H54 (cell line): ENCODE results near the gene CST7.

ENCODE experiments used
- DNase-seq: peaks from one replicate; pipeline ENCODE4 v3.0.0; 2011; ENCODE audit warnings: low spot score, mixed read lengths; ENCODE audit not compliant: insufficient read length
- FAIRE-seq: peaks from 3 replicates; lab custom pipeline; 2011; peaks lifted over from hg19 to GRCh38; lab: Jason Lieb, UNC
- POLR2A ChIP-seq: IDR thresholded peaks from 2 replicates; pipeline ENCODE4 v1.6.1; 2011; ENCODE audit warnings: low read depth, mild to moderate bottlenecking, low read length

The CST7 gene

DNA sequence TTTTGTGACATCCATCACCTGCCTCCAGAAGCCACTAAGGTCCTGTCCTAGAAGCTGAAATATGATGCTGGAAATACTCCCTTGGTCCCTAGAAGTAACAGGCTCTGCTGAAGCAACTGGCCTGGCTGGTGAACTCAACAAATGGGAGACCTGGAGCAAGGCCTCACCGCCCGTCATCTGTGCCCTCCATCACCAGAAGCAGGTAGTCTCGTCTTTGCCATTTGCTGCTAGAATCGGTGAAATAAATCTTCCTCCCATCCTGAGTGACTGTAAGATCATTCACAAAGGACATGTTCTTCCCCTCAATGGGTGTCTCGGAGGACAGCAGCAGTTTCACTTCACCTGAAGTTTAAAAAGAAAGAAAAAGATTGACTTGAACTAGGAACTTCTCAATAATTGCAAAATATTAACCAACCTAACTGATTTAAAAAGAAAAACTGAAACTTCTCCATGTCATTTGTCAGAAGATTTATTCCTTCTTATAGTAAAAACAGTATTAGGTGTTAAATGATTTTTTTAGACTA, 21.0 kb downstream of the CST7 start:
- FAIRE-seq (no peak), DNase-seq (no peak)
- no peak for TF ChIP-seq POLR2A

DNA sequence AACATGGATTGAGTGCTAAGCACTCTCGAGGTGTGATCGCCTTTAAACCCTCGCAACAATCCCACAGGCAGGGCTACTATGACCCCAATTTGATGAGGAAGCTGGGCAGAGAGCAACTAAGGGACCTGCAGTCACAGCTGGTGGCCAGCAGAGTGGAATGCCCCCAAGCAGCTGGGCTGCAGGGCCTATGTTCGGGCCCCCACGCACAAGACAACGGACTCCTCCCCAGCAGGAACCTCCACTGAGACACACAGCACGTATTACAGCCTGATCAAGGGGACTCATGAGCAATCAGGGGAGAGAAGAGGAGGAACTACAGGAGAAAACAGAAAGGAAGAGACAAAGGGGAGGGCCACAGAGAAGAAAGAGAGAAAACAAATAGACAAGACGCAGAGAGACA, 21.7 kb downstream of the CST7 start:
- DNase-seq, result no peak
- FAIRE-seq, result no peak
- TF ChIP-seq POLR2A, result no peak

DNA sequence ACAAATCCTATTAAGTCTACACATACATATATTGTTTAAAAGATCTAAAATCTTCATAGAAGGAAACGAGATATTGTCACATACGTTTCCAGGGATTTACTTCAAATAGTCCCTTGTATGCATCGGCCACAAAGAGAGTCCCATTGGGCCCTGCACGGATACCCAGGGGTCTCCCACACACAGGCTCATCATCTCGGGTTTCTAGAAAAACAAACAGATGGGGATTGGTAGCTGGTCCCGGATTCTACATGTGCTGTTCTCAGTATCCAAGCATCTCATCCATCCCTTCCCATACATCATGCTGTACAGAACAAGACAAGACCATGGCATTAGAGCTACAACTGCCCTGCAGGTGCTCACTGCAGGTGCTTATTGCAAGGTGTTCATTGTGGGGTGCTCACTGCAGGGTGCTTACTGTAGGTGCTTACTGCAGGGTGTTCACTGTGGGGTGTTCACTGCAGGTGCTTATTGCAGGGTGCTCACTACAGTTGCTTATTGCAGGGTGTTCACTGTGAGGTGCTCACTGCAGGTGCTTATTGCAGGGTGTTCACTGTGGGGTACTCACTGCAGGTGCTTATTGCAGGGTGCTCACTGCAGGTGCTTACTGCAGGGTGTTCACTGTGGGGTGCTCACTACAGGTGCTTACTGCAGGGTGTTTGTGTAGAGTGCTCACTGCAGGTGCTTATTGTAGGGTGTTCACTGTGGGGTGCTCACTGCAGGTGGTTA, 22.5 kb downstream of the CST7 start:
- no peak for TF ChIP-seq POLR2A
- FAIRE-seq (no peak), DNase-seq (no peak)

DNA sequence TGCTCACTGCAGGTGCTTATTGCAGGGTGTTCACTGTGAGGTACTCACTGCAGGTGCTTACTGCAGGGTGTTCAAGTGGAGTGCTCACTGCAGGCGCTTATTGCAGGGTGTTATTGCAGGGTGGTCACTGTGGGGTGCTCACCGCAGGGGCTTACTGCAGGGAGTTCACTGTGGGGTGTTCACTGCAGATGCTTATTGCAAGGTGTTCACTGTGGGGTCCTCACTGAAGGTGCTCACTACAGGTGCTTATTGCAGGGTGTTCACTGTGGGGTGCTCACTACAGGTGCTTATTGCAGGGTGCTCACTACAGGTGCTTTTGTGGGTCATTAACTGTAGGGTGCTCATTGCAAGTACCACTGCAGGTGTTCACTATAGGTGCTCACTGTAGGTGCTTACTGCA, 23.3 kb downstream of the CST7 start:
- DNase-seq, result no peak
- TF ChIP-seq POLR2A, result no peak
- FAIRE-seq, result no peak

DNA sequence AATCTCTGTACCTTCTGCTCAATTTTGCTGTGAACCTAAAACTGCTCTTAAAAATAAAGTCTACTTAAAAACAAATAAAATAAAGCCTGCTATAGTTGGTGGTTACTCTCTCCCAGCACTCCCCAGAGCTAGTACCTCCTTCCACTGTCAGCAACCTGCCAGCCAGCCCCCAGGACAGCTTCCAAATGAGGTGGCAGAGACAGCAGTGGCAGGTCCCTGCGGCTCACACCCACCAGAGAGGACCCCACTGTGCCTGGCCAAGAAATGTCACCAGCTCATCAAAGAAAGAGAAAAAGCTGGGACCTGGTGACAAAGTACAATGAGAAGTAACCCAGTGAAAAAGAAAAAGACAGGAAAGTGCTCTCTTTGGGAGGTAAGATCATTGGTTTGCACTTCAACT, 28.3 kb downstream of the CST7 start:
- DNase-seq, result no peak
- FAIRE-seq, result no peak
- no peak for TF ChIP-seq POLR2A

DNA sequence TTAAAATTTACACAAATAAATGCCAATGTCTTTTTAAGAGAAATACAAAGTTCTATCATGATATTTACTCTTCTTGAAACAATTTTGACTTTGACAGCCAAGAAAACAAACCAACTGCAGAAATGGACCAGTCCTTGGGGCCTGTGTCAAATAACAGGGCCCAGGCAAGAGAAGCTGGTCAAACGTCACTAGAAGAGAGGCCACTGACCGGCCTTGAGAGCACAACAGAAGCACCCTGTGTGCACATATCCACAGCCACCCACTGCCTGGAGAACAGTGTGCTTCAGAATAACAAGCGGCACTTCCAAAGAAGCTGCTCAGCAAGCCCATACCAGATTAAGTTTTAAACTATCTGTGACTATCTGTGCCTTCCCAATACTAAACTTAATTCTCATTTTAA, 28.7 kb downstream of the CST7 start:
- FAIRE-seq (no peak), DNase-seq (no peak)
- TF ChIP-seq POLR2A, result no peak

DNA sequence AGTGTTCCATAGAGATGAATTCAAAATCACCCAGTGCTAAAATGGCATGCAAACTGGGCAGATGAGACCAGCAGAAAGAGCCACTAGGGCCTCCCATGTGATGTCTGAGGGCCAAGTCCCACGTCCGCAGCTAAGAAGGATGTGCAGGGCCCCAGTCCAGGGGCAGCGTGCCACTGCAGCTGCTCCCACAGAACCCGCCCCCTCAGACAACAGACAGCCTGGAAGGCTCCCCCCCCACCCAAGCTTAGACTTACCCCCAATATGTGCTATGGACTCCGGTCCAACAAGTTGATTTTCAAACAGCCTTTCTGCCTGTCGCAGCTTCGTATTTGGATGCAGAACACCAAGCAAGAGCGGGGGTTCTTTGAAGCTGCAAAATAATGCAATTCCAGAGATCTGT, 29.4 kb downstream of the CST7 start:
- DNase-seq (no peak), FAIRE-seq (no peak)
- no peak for TF ChIP-seq POLR2A

DNA sequence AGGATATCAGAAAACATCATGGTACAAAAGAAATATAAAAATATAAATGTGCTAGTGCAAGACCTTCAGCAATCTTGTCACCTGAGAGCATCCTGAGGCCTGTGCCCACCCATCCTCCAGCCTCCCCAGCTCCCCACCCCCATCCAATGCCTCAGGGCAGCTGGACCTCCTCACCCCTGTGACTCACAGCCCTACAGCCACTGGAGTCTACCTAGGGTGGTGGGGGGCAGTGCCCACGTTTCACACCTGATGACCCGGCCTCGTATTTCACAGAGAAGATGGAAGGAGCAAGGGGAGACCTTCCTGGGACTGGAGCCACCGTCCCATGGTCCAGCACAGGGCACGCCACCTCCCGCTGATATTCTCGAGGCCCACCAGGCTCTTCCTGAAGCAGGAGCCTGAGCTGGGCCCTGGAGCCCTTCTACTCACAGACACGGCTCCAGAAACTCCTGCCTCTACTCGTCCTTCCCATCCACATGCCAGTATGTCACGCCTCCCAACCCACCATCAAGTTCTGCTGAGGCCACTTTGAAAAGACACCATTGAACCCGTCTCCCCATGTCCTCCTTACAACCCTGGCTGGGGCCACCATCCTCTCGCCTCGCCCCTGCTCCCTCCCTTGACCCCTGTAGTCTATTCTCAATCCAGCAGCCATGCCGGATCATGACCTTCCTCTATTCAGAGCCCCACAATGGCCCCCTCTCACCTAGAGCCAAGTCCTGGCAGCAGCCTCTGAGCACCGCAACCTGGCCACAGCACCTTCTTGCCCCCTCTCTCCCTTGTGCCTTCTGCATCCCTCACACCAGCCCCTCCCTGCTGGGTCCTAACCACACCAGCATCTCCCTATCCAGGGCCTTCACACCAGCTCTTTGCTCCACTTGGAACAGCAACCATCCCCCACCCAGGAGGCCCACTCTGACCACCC, 30.2 kb downstream of the CST7 start:
- FAIRE-seq, result no peak
- no peak for DNase-seq
- no peak for TF ChIP-seq POLR2A

DNA sequence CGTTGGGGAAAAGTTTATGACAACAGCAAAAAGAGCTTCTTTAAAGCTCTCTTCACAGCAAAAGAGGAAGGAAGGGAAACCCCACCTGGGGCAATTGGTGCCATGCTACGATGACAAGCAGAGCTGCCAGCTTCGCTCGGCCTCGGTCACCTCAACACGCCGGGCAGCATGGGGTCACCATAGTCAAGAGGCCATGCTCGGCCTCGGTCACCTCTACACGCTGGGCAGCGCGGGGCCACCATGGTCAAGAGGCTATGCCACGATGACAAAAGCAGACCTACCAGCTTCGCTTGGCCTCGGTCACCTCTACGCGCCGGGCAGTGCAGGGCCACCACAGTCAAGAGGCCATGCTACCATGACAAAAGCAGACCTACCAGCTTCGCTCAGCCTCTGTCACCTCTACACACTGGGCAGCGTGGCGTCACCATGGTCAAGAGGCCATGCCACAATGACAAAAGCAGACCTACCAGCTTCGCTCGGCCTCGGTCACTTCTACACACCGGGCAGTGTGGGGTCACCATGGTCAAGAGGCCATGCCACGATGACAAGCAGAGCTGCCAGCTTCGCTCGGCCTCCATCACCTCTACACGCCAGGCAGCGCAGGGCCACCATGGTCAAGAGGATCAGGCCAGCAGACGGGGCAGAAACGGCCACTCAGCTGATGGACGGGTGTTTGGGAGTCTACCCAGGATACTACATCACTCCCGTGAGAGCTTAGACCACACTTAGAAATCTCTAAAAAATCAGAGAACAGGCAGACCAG, 31.4 kb downstream of the CST7 start:
- DNase-seq, result no peak
- FAIRE-seq, result no peak
- TF ChIP-seq POLR2A, result no peak

DNA sequence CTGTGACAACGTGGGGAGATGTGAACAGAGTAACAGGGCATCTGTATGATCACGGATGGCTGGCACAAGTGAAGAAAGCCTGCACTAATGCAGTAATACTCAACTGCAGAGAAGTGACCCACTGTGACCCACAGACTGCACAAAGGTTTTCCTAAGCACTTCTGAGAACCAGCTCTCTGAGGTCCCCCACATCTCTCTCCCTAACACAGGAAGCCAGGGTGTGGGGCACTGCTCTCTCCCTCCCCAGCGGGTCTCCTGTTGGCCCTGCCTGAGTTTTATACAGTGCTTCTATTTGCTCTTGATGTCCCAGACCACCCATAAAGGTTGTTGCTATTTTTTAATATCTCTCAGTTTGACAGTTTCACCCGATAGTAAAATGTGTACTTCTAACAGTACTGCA, 32.2 kb downstream of the CST7 start:
- DNase-seq (no peak), FAIRE-seq (no peak)
- TF ChIP-seq POLR2A, result no peak

DNA sequence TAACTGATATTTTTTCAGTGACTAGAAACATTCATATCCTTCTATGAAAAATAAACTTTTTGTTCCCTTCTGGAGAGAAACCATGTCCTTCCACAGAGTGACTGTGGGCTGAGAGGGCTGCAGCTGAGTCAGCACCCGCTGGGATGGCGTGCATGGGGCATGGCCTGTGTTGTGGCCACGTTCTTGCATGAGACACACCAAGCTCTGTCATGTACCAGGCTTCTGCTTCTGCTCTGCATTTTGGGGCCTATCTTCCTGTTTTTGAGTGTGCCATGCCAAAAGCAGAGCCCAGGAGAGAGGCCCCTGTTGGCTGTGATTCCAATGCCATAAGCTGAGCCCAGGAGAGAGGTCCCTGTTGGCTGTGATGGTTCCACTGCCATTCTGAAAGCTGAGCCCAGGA, 32.7 kb downstream of the CST7 start:
- DNase-seq, result no peak
- no peak for TF ChIP-seq POLR2A
- no peak for FAIRE-seq

DNA sequence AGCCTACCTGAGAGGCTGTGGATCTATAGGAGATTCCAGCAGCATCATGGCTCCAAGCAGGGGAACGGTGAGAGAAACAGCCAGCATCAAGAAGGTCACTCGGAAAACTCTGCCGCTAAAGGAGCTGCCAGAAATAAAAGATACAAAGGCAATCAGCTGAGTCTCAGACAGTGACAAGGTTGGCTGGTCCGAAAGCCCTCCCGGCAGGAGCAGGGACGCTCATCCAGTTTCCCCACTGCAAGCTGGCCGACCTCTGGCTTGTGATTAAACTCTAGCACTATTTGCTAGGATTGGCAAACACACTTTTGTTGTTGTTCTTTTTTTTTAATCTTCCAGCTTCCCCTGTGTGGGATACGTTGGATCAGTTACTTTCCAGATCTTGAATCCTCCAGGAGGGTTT, 34.8 kb downstream of the CST7 start:
- DNase-seq (no peak), FAIRE-seq (no peak)
- TF ChIP-seq POLR2A, result no peak

DNA sequence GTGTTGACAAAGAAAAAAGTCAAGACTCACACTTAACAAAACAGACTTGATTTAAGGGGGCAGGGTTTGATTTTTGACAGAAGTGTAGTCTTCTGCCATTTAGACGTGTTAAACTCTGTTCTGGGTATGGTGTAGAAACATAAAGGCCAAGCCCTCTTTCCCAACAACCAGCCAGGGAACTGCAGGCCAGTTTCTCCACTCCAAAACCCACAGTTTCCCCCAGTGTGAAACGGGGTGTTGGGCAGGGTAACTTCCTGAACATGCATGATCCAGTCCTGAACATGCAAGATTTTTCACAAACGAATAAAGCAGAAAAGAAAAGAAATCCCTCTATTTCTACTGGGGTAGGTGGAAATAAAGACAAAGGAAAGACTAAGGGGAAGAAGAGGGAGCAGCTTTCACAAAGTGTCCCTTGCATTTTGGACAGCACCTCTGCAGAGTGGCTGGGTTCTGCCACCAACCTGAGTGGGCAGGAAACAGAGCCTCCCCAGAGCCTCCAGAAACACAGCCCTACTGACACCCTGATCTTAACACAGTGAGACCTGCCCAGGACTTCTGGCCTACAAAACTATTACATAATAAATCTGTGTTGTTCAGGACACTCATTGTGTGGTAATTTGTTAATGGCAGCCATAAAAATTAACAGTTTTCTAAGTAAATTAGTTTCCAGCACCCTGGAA, 36.0 kb downstream of the CST7 start:
- DNase-seq, result no peak
- no peak for TF ChIP-seq POLR2A
- FAIRE-seq, result no peak
